K562 (cell line): ENCODE measurements around the gene EN2. TPM values are rescaled to one million over a fixed set of nuclear protein-coding genes. Genes with fewer than 3 reads are reported as not detected.

Source experiments
- ATAC-seq: fragments of 200-7000 bp; cut with Tn5 transposase; 3 replicates; pipeline ENCODE4 v1.9.1; 2020; ENCODE audit warnings: moderate library complexity
- BruUV-seq: library from RNA; stranded (reverse); fragments of 400-500 nt; replicated peaks from 2 replicates; lab custom pipeline; 2021; lab: Mats Ljungman, UMichigan
- CTCF ChIA-PET: fragments of 300-600 bp; formaldehyde crosslinking; extraction: SDS; loops from one replicate; lab custom pipeline; 2021; ENCODE audit warnings: low intra/inter-chr PET ratio; lab: Yijun Ruan, JAX
- POLR2A ChIA-PET: fragments of 300-600, 350-650 bp; sonication (Branson Sonifier 250); formaldehyde crosslinking; extraction: SDS; loops from one replicate; lab custom pipeline; 2021; ENCODE audit warnings: antibody characterized with exemption, inconsistent platforms; lab: Yijun Ruan, JAX
- DNase-seq, 4 experiments: peaks; one replicate each; pipeline versions ENCODE4 v3.0.0 to v3.0.0-alpha.2; 2011 to 2018; ENCODE audit warnings: low spot score in 3 of 4, mixed read lengths in 3 of 4; ENCODE audit errors: extremely low read depth in 1 of 4
- FAIRE-seq: peaks from 2 replicates; lab custom pipeline; 2011; peaks lifted over from hg19 to GRCh38; lab: Jason Lieb, UNC
- H2AFZ ChIP-seq: 2 replicates; pipeline ENCODE4 v1.6.0; 2011; ENCODE audit warnings: low read depth, low read length, control low read depth, inconsistent platforms
- H3K27ac ChIP-seq: fragments of 200-600 bp; 3 replicates; pipeline ENCODE4 v1.8.0; 2011; ENCODE audit warnings: low read depth, mild to moderate bottlenecking, control low read depth, inconsistent platforms, low read length, moderate library complexity, mixed read lengths; ENCODE audit errors: extremely low read depth
- H3K27me3 ChIP-seq, 2 experiments: fragments of 300-600 bp in 1 of 2; 2 replicates in 1 of 2; 3 replicates in 1 of 2; pipeline versions ENCODE4 v1.6.0 to v1.8.0; 2011; ENCODE audit warnings: inconsistent platforms in 2 of 2, low read length in 2 of 2, mild to moderate bottlenecking in 1 of 2, mixed read lengths in 1 of 2, moderate library complexity in 1 of 2; ENCODE audit not compliant: control insufficient read depth in 2 of 2, insufficient read depth in 2 of 2
- H3K36me3 ChIP-seq: fragments of 300-600 bp; 3 replicates; pipeline ENCODE4 v1.8.0; 2011; ENCODE audit warnings: mild to moderate bottlenecking, low read length, inconsistent platforms; ENCODE audit not compliant: control insufficient read depth, insufficient read depth
- H3K4me1 ChIP-seq, 2 experiments: fragments of 200-600 bp in 1 of 2; replicated peaks in 1 of 2; 2 replicates in 1 of 2; 3 replicates in 1 of 2; pipeline versions ENCODE4 v1.5.1 to v1.8.0; 2011; ENCODE audit warnings: inconsistent platforms in 2 of 2, low read length in 2 of 2, mild to moderate bottlenecking in 1 of 2, mixed read lengths in 1 of 2, moderate library complexity in 1 of 2; ENCODE audit not compliant: control insufficient read depth in 2 of 2, insufficient read depth in 2 of 2
- H3K4me2 ChIP-seq: 2 replicates; pipeline ENCODE4 v1.6.1; 2011; ENCODE audit warnings: low read length, control low read depth, inconsistent platforms, mixed read lengths; ENCODE audit not compliant: insufficient read depth
- H3K4me3 ChIP-seq: fragments of 200-600 bp; sonication (generic), shearing (Covaris generic); 2 replicates; pipeline ENCODE4 v1.5.1; 2016; ENCODE audit warnings: control low read depth, inconsistent platforms
- H3K79me2 ChIP-seq: fragments of 200-600 bp; 3 replicates; pipeline ENCODE4 v1.8.0; 2011; ENCODE audit warnings: low read length, inconsistent platforms; ENCODE audit not compliant: control insufficient read depth, insufficient read depth
- H3K9ac ChIP-seq, 2 experiments: 2 replicates each; pipeline versions ENCODE4 v1.6.0 to v1.6.1; 2011; ENCODE audit warnings: low read depth in 2 of 2, low read length in 2 of 2, control low read depth in 1 of 2, inconsistent platforms in 1 of 2, mild to moderate bottlenecking in 1 of 2, mixed read lengths in 1 of 2; ENCODE audit not compliant: insufficient read depth in 1 of 2
- H3K9me1 ChIP-seq: one replicate; pipeline ENCODE4 v1.6.0; 2011; ENCODE audit warnings: inconsistent platforms, mild to moderate bottlenecking, low read length, moderate library complexity; ENCODE audit not compliant: control insufficient read depth, insufficient read depth
- H3K9me3 ChIP-seq: replicated peaks from 2 replicates; pipeline ENCODE4 v1.5.1; 2011; ENCODE audit warnings: low read depth, low read length, inconsistent platforms; ENCODE audit not compliant: control insufficient read depth, insufficient read depth
- H4K20me1 ChIP-seq: replicated peaks from 2 replicates; pipeline ENCODE4 v1.6.1; 2011; ENCODE audit warnings: low read length, inconsistent platforms, mixed read lengths; ENCODE audit not compliant: control insufficient read depth, insufficient read depth
- ESRRB ChIP-seq: fragments of 250-450 bp; sonication (Bioruptor Pico); IDR thresholded peaks from 2 replicates; pipeline ENCODE4 v1.5.0; 2020; ENCODE audit warnings: mild to moderate bottlenecking, moderate library complexity, borderline replicate concordance
- ZKSCAN8 ChIP-seq: fragments of 200-800 bp; sonication (Bioruptor generic); IDR thresholded peaks from 2 replicates; pipeline ENCODE4 v1.6.1; 2016; ENCODE audit warnings: missing genetic modification characterization, missing compliant biosample characterization
- ZSCAN29 ChIP-seq: fragments of 450-650 bp; IDR thresholded peaks from 2 replicates; pipeline ENCODE4 v1.6.1; 2017
- WGBS: fragments of 100-300 bp; shearing (Covaris generic); methylation state at CpG from one replicate; pipeline ENCODE4 v1.1.6; 2016; ENCODE audit warnings: low coverage, mixed read lengths; ENCODE audit not compliant: insufficient coverage; ENCODE audit errors: missing lambda C conversion rate; 5-methylcytosine and 5-hydroxymethylcytosine counted together
- in situ Hi-C: fragments of 300-500 bp; cut with MboI; formaldehyde crosslinking; loops from 4 replicates; pipeline ENCODE4 v1.15.0; 2018; ENCODE audit warnings: inconsistent platforms, mixed read lengths
- intact Hi-C: fragments of 100-400 bp; cut with micrococcal nuclease; formaldehyde crosslinking; loops from 2 replicates; pipeline ENCODE4 v1.14.2; 2022
- polyA plus RNA-seq, 8 experiments: library from polyadenylated mRNA; depleted of rRNA in 4 of 8; stranded (reverse) in 5 of 8; unstranded in 3 of 8; fragments of >200 nt; fragmentation: Nextera tagmentation in 2 of 8; fragmentation: Illumina TruSeq in 1 of 8; extraction: Ambion mirVana in 2 of 8; extraction: Trizol in 1 of 8; gene quantifications; 2 replicates each; pipeline versions ENCODE4 v1.2.1 to v1.2.3, GENCODE V29; 2011 to 2014; ENCODE audit warnings: inconsistent platforms in 1 of 8, missing spikeins in 1 of 8
- total RNA-seq, 7 experiments: library from RNA; depleted of rRNA in 6 of 7; stranded (reverse); fragments of >200 nt in 6 of 7; fragmentation: Illumina TruSeq in 2 of 7; extraction: Trizol in 2 of 7; gene quantifications; 2 replicates each; pipeline versions ENCODE4 v1.2.1 to v1.2.3, GENCODE V29; 2011 to 2021; ENCODE audit warnings: low replicate concordance in 1 of 7
- TF ChIP-seq, protein P1 (sequence below): sonication (generic); formaldehyde crosslinking; IDR thresholded peaks from 2 replicates; pipeline ENCODE4 v1.8.1; 2022; ENCODE audit warnings: missing genetic modification reagents
- TF ChIP-seq, protein P2 (sequence below): fragments of 450-650 bp; formaldehyde crosslinking; IDR thresholded peaks from 2 replicates; pipeline ENCODE4 v1.4.0; 2020; ENCODE audit warnings: mild to moderate bottlenecking
- TF ChIP-seq, protein P3 (sequence below), 2 experiments: fragments of 450-650 bp; IDR thresholded peaks; 2 replicates each; pipeline ENCODE4 v1.6.1; 2018; ENCODE audit warnings: mild to moderate bottlenecking in 2 of 2, low read depth in 1 of 2; ENCODE audit not compliant: partially characterized antibody in 2 of 2

EN2 gene
- total and polyA plus RNA-seq, 9 of the 15 experiments (the other 6 are each of a cell fraction or from before 2014, with no cell fraction given), result 0.04 TPM; not detected in 7

DNA sequence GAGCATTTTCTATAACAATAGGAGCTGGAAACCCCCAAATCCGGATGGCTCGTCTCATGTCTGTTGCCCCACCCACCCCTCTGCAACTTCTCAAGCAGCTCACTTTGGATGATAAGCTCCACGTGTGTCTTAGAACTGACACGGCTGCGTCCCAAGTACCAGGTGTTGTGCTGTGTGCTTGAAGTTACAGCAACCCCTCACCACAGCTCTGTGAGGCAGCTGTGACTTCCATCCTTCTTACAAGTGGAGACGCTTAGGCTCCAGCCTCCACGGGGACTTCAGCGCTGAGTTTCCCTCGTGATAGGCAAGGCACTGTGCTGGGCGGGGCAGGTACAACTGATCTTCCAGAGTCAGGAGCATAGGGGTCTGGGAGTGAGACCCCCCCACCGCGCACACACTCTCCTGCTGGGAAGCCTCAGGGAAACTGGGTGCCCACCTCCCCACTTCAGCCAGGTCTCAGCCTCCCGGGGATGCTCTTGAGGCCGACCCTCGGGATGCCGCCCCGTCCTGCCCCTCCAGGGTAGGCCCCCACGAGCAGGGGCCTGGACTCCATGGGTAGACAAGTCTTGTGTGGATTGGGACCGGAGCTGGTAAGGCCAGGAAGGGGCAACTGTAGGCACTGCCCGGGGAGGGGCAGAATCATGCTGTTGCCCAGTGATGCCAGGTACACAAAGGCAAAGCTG lies 31.4 kb downstream of the EN2 start:
- POLR2A ChIA-PET, result interaction anchor here (0.5 to 1.1 kb wide), 2 partner anchors 10 to 223 kb away, joined by 3 read pairs; no protein-coding TSS in a partner anchor
- TF ChIP-seq, protein P1, sequence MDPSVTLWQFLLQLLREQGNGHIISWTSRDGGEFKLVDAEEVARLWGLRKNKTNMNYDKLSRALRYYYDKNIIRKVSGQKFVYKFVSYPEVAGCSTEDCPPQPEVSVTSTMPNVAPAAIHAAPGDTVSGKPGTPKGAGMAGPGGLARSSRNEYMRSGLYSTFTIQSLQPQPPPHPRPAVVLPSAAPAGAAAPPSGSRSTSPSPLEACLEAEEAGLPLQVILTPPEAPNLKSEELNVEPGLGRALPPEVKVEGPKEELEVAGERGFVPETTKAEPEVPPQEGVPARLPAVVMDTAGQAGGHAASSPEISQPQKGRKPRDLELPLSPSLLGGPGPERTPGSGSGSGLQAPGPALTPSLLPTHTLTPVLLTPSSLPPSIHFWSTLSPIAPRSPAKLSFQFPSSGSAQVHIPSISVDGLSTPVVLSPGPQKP (CRISPR knock-in tag), result no peak
- no peak for TF ChIP-seq ZKSCAN8 (CRISPR knock-in tag)
- TF ChIP-seq, protein P2, sequence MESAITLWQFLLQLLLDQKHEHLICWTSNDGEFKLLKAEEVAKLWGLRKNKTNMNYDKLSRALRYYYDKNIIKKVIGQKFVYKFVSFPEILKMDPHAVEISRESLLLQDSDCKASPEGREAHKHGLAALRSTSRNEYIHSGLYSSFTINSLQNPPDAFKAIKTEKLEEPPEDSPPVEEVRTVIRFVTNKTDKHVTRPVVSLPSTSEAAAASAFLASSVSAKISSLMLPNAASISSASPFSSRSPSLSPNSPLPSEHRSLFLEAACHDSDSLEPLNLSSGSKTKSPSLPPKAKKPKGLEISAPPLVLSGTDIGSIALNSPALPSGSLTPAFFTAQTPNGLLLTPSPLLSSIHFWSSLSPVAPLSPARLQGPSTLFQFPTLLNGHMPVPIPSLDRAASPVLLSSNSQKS (CRISPR knock-in tag), result no peak
- no peak for TF ChIP-seq ZSCAN29
- TF ChIP-seq, protein P3, sequence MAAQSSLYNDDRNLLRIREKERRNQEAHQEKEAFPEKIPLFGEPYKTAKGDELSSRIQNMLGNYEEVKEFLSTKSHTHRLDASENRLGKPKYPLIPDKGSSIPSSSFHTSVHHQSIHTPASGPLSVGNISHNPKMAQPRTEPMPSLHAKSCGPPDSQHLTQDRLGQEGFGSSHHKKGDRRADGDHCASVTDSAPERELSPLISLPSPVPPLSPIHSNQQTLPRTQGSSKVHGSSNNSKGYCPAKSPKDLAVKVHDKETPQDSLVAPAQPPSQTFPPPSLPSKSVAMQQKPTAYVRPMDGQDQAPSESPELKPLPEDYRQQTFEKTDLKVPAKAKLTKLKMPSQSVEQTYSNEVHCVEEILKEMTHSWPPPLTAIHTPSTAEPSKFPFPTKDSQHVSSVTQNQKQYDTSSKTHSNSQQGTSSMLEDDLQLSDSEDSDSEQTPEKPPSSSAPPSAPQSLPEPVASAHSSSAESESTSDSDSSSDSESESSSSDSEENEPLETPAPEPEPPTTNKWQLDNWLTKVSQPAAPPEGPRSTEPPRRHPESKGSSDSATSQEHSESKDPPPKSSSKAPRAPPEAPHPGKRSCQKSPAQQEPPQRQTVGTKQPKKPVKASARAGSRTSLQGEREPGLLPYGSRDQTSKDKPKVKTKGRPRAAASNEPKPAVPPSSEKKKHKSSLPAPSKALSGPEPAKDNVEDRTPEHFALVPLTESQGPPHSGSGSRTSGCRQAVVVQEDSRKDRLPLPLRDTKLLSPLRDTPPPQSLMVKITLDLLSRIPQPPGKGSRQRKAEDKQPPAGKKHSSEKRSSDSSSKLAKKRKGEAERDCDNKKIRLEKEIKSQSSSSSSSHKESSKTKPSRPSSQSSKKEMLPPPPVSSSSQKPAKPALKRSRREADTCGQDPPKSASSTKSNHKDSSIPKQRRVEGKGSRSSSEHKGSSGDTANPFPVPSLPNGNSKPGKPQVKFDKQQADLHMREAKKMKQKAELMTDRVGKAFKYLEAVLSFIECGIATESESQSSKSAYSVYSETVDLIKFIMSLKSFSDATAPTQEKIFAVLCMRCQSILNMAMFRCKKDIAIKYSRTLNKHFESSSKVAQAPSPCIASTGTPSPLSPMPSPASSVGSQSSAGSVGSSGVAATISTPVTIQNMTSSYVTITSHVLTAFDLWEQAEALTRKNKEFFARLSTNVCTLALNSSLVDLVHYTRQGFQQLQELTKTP (IDR thresholded peaks at IDR 0.05; ENCODE audit: low read depth in 1 of 2, partially characterized antibody in 2 of 2), result no peak
- no peak for TF ChIP-seq ESRRB
- TF ChIP-seq, all 486 proteins: peak for 0

More for the DNA sequence above, 31.4 kb downstream of the EN2 start:
- H3K4me3 ChIP-seq, result no peak overlapping the region
- H3K79me2 ChIP-seq, result no peaks in the 10 kb centered on the region
- peaks cover 84 to 92% of the 10 kb centered on the region in 2 experiments for H3K27me3 ChIP-seq
- no peaks in the 10 kb centered on the region for H3K36me3 ChIP-seq
- intact Hi-C loops, result no loop called here
- no peak overlapping the region for H3K27ac ChIP-seq
- no TSS peak for BruUV-seq
- no peak overlapping the region for H3K4me2 ChIP-seq
- no peak overlapping the region for H2AFZ ChIP-seq
- FAIRE-seq, result no peak
- DNase-seq, result no peak
- H4K20me1 ChIP-seq, result peaks cover 13% of the 10 kb centered on the region; the same call in 1 of the 2 replicates
- H3K9me3 ChIP-seq, result no peaks in the 10 kb centered on the region
- CTCF ChIA-PET, result no interaction called here
- WGBS, result 1% methylated on average over 19 of the region's 20 CpGs
- no peak overlapping the region for H3K9ac ChIP-seq
- H3K4me1 ChIP-seq, result peaks cover 0 to 16% of the 10 kb centered on the region in 2 experiments; a peak in 1 of 5 replicates
- ATAC-seq, result no peak
- in situ Hi-C loops, result no loop called here
- no peaks in the 10 kb centered on the region for H3K9me1 ChIP-seq
